Mucosa of rectum (tissue), 2 donors: ENCODE data around the gene CFAP46.

ENCODE experiments used
- H3K27ac ChIP-seq, 2 donors: one replicate each; pipeline ENCODE4 v1.7.0; 2013; ENCODE audit warnings: inconsistent platforms in 2 of 2, low read depth in 2 of 2, low read length in 2 of 2
- H3K27me3 ChIP-seq, 2 donors: one replicate each; pipeline ENCODE4 v1.7.0; 2013; ENCODE audit warnings: low read length in 2 of 2; ENCODE audit not compliant: control insufficient read depth in 2 of 2, insufficient read depth in 2 of 2
- H3K36me3 ChIP-seq, 2 donors: one replicate each; pipeline ENCODE4 v1.7.0; 2013; ENCODE audit warnings: low read length in 2 of 2; ENCODE audit not compliant: control insufficient read depth in 2 of 2, insufficient read depth in 2 of 2
- H3K4me1 ChIP-seq, 2 donors: one replicate each; pipeline ENCODE4 v1.7.0; 2013; ENCODE audit warnings: low read length in 2 of 2, mild to moderate bottlenecking in 1 of 2; ENCODE audit not compliant: control insufficient read depth in 2 of 2, insufficient read depth in 2 of 2
- H3K4me3 ChIP-seq, 2 donors: one replicate each; pipeline ENCODE4 v1.7.0; 2013; ENCODE audit warnings: low read length in 2 of 2
- H3K9ac ChIP-seq, 2 donors: one replicate each; pipeline ENCODE4 v1.7.0; 2013; ENCODE audit warnings: low read length in 2 of 2, low read depth in 1 of 2, mild to moderate bottlenecking in 1 of 2
- H3K9me3 ChIP-seq, 2 donors: one replicate each; pipeline ENCODE4 v1.7.0; 2013; ENCODE audit warnings: low read length in 2 of 2; ENCODE audit not compliant: control insufficient read depth in 2 of 2
- donor health status: healthy.
- donor health status: Normal muscosa, but diverticular disease.

Gene CFAP46

GRCh38 chr10:132986076-132986475 lies 43.7 kb upstream of the CFAP46 start:
- Histone ChIP-seq H3K36me3 (no peaks in the 10 kb centered on the region), H3K4me3 (no peak overlapping the region)

GRCh38 chr10:132985546-132985900 lies 43.2 kb upstream of the CFAP46 start:
- H3K4me1 ChIP-seq = no peaks in the 10 kb centered on the region

More at GRCh38 chr10:132986076-132986475, 43.7 kb upstream of the CFAP46 start:
- Histone ChIP-seq H3K4me1 (no peaks in the 10 kb centered on the region), H3K27me3 (no peaks in the 10 kb centered on the region), H3K9me3 (no peaks in the 10 kb centered on the region), H3K9ac (no peak overlapping the region), H3K27ac (no peak overlapping the region)

GRCh38 chr10:132984801-132985545 lies 42.6 kb upstream of the CFAP46 start:
- no peaks in the 10 kb centered on the region for H3K27me3 ChIP-seq
- no peak overlapping the region for H3K4me3 ChIP-seq
- no peaks in the 10 kb centered on the region for H3K4me1 ChIP-seq
- H3K9ac ChIP-seq = no peak overlapping the region
- no peaks in the 10 kb centered on the region for H3K36me3 ChIP-seq
- H3K9me3 ChIP-seq = no peaks in the 10 kb centered on the region
- no peak overlapping the region for H3K27ac ChIP-seq

More at GRCh38 chr10:132985546-132985900, 43.2 kb upstream of the CFAP46 start:
- Histone ChIP-seq H3K36me3 (no peaks in the 10 kb centered on the region), H3K9me3 (no peaks in the 10 kb centered on the region), H3K27ac (no peak overlapping the region), H3K27me3 (no peaks in the 10 kb centered on the region), H3K4me3 (no peak overlapping the region), H3K9ac (no peak overlapping the region)

- no peaks in the 10 kb centered on the region for H3K27me3 ChIP-seq
- H3K4me3 ChIP-seq = no peak overlapping the region
- no peak overlapping the region for H3K9ac ChIP-seq
- H3K27ac ChIP-seq = no peak overlapping the region
- no peaks in the 10 kb centered on the region for H3K4me1 ChIP-seq
- no peaks in the 10 kb centered on the region for H3K9me3 ChIP-seq
- no peaks in the 10 kb centered on the region for H3K36me3 ChIP-seq
Measured at GRCh38 chr10:132984008-132984295, 41.6 kb upstream of the CFAP46 start.

- no peak overlapping the region for H3K9ac ChIP-seq
- H3K9me3 ChIP-seq = no peaks in the 10 kb centered on the region
- H3K36me3 ChIP-seq = no peaks in the 10 kb centered on the region
- no peak overlapping the region for H3K4me3 ChIP-seq
- H3K27me3 ChIP-seq = no peaks in the 10 kb centered on the region
- no peaks in the 10 kb centered on the region for H3K4me1 ChIP-seq
- no peak overlapping the region for H3K27ac ChIP-seq
Measured at GRCh38 chr10:132983252-132984007, 41.1 kb upstream of the CFAP46 start.

GRCh38 chr10:132982301-132982989 lies 40.1 kb upstream of the CFAP46 start:
- Histone ChIP-seq H3K9ac (no peak overlapping the region), H3K4me3 (no peak overlapping the region), H3K4me1 (no peaks in the 10 kb centered on the region), H3K9me3 (no peaks in the 10 kb centered on the region), H3K27ac (no peak overlapping the region), H3K27me3 (no peaks in the 10 kb centered on the region), H3K36me3 (no peaks in the 10 kb centered on the region)

- Histone ChIP-seq H3K4me1 (no peaks in the 10 kb centered on the region), H3K9me3 (no peaks in the 10 kb centered on the region), H3K4me3 (no peak overlapping the region), H3K27me3 (no peaks in the 10 kb centered on the region), H3K27ac (no peak overlapping the region), H3K36me3 (no peaks in the 10 kb centered on the region), H3K9ac (no peak overlapping the region)
Measured at GRCh38 chr10:132981746-132982145, 39.4 kb upstream of the CFAP46 start.

GRCh38 chr10:132981173-132981555 lies 38.8 kb upstream of the CFAP46 start:
- Histone ChIP-seq H3K9me3 (no peaks in the 10 kb centered on the region), H3K9ac (no peak overlapping the region), H3K27me3 (no peaks in the 10 kb centered on the region), H3K27ac (no peak overlapping the region), H3K4me3 (no peak overlapping the region), H3K4me1 (no peaks in the 10 kb centered on the region), H3K36me3 (no peaks in the 10 kb centered on the region)

- Histone ChIP-seq H3K9ac (no peak overlapping the region), H3K9me3 (no peaks in the 10 kb centered on the region), H3K4me1 (no peaks in the 10 kb centered on the region), H3K27me3 (no peaks in the 10 kb centered on the region), H3K4me3 (no peak overlapping the region), H3K36me3 (no peaks in the 10 kb centered on the region), H3K27ac (no peak overlapping the region)
Measured at GRCh38 chr10:132980426-132981172, 38.2 kb upstream of the CFAP46 start.
